Osteoblast (primary cell): ENCODE results near the gene ETDC. TPM values are rescaled to one million over a fixed set of nuclear protein-coding genes. Genes with fewer than 3 reads are reported as not detected.

Source experiments
- DNase-seq: peaks from one replicate; pipeline ENCODE4 v3.0.0; 2011; ENCODE audit warnings: low spot score, mixed read lengths; ENCODE audit not compliant: insufficient read length; ENCODE audit errors: missing footprints
- H2AFZ ChIP-seq: 2 replicates; pipeline ENCODE4 v1.6.0; 2011; ENCODE audit warnings: mild to moderate bottlenecking, low read length
- H3K27ac ChIP-seq: 2 replicates; pipeline ENCODE4 v1.5.1; 2011; ENCODE audit warnings: mild to moderate bottlenecking, low read depth, low read length, moderate library complexity
- H3K27me3 ChIP-seq: 2 replicates; pipeline ENCODE4 v1.6.0; 2012; ENCODE audit warnings: mild to moderate bottlenecking, control low read depth, inconsistent platforms, low read length, moderate library complexity; ENCODE audit not compliant: insufficient read depth
- H3K36me3 ChIP-seq: 2 replicates; pipeline ENCODE4 v1.5.1; 2011; ENCODE audit warnings: mild to moderate bottlenecking, low read length, control low read depth, moderate library complexity; ENCODE audit not compliant: insufficient read depth
- H3K4me1 ChIP-seq: 2 replicates; pipeline ENCODE4 v1.5.1; 2011; ENCODE audit warnings: mild to moderate bottlenecking, low read length, control low read depth, moderate library complexity; ENCODE audit not compliant: insufficient read depth
- H3K4me2 ChIP-seq: 2 replicates; pipeline ENCODE4 v1.6.0; 2011; ENCODE audit warnings: mild to moderate bottlenecking, low read length; ENCODE audit not compliant: insufficient read depth
- H3K4me3 ChIP-seq: fragments of 200-600 bp; sonication (generic); 3 replicates; pipeline ENCODE4 v1.5.1; 2012; ENCODE audit warnings: mild to moderate bottlenecking, low read length, inconsistent platforms; ENCODE audit not compliant: insufficient read depth
- H3K79me2 ChIP-seq: 2 replicates; pipeline ENCODE4 v1.6.0; 2012; ENCODE audit warnings: mild to moderate bottlenecking, low read length, control low read depth, inconsistent platforms; ENCODE audit not compliant: insufficient read depth
- H3K9me3 ChIP-seq: 2 replicates; pipeline ENCODE4 v1.5.1; 2011; ENCODE audit warnings: low read depth, low read length, control low read depth
- H4K20me1 ChIP-seq: 2 replicates; pipeline ENCODE4 v1.6.0; 2012; ENCODE audit warnings: mild to moderate bottlenecking, low read length, control low read depth; ENCODE audit not compliant: insufficient read depth
- total RNA-seq: library from RNA; depleted of rRNA; stranded (reverse); fragments of >200 nt; gene quantifications from 2 replicates; pipeline ENCODE4 v1.2.3, GENCODE V29; 2012
- TF ChIP-seq, protein P1 (sequence below): IDR thresholded peaks from 2 replicates; pipeline ENCODE4 v1.5.1; 2011; ENCODE audit warnings: mild to moderate bottlenecking, low read depth, low read length, moderate library complexity; ENCODE audit errors: extremely low read depth

Gene ETDC
- total RNA-seq, 1 donor = not detected

DNA sequence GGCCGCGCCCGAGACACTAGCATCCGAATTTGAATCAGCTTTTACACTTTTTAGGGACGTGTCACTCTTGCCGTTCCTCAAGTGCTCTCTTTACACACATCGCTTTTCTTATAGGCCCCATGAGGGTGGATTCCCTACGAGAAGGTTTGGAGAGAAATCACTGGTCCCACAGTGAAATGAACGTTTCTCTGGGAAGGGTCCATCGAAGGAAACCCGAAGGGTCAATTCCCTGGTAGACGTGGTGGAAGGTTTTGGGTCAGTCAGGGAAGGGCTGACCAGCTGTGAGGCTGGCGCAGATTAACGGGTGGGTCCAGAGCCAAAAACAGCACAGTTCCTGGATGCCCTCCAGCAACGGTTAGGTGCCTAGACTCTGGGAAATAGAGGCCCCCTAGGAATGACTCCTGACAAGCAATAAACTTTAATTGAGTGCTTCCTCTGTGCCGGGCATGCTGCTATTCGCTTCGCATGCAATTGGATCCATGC is 35.9 kb downstream of the ETDC start:
- Histone ChIP-seq H2AFZ (peak overlapping the region; percentile 67), H3K27me3 (no peaks in the 10 kb centered on the region), H3K36me3 (peaks cover 9% of the 10 kb centered on the region), H3K4me1 (peaks cover 18% of the 10 kb centered on the region), H3K4me2 (peak overlapping the region; percentile 90), H4K20me1 (peaks cover 12% of the 10 kb centered on the region), H3K79me2 (peaks cover 28% of the 10 kb centered on the region), H3K4me3 (peak overlapping the region; percentile 82), H3K27ac (peak overlapping the region; percentile 97), H3K9me3 (no peaks in the 10 kb centered on the region)
- DNase-seq = peak; percentile 79
- TF ChIP-seq, protein P1, sequence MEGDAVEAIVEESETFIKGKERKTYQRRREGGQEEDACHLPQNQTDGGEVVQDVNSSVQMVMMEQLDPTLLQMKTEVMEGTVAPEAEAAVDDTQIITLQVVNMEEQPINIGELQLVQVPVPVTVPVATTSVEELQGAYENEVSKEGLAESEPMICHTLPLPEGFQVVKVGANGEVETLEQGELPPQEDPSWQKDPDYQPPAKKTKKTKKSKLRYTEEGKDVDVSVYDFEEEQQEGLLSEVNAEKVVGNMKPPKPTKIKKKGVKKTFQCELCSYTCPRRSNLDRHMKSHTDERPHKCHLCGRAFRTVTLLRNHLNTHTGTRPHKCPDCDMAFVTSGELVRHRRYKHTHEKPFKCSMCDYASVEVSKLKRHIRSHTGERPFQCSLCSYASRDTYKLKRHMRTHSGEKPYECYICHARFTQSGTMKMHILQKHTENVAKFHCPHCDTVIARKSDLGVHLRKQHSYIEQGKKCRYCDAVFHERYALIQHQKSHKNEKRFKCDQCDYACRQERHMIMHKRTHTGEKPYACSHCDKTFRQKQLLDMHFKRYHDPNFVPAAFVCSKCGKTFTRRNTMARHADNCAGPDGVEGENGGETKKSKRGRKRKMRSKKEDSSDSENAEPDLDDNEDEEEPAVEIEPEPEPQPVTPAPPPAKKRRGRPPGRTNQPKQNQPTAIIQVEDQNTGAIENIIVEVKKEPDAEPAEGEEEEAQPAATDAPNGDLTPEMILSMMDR = no peak

DNA sequence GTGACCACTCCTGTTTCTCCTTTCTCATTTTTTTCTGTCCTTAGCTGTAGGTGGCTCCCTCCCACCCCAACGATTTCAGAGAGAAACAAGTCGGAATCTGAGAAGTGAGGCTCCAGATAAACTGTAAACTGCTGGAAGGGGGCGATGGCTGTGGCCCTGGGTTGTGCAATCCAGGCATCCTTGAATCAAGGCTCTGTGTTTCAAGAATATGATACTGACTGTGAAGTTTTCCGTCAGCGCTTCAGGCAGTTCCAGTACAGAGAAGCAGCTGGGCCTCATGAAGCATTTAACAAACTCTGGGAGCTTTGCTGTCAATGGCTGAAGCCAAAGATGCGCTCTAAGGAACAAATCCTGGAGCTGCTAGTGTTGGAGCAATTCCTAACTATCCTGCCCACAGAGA is 37.7 kb downstream of the ETDC start:
- no peak overlapping the region for H2AFZ ChIP-seq
- H3K27ac ChIP-seq = no peak overlapping the region
- no peak overlapping the region for H3K4me3 ChIP-seq
- no peaks in the 10 kb centered on the region for H3K27me3 ChIP-seq
- H3K4me1 ChIP-seq = peaks cover 10% of the 10 kb centered on the region
- H3K9me3 ChIP-seq = no peaks in the 10 kb centered on the region
- H3K36me3 ChIP-seq = peaks cover 9% of the 10 kb centered on the region
- TF ChIP-seq, protein P1 = no peak
- DNase-seq = no peak
- H3K4me2 ChIP-seq = no peak overlapping the region
- H4K20me1 ChIP-seq = peaks cover 8% of the 10 kb centered on the region
- H3K79me2 ChIP-seq = peaks cover 11% of the 10 kb centered on the region

DNA sequence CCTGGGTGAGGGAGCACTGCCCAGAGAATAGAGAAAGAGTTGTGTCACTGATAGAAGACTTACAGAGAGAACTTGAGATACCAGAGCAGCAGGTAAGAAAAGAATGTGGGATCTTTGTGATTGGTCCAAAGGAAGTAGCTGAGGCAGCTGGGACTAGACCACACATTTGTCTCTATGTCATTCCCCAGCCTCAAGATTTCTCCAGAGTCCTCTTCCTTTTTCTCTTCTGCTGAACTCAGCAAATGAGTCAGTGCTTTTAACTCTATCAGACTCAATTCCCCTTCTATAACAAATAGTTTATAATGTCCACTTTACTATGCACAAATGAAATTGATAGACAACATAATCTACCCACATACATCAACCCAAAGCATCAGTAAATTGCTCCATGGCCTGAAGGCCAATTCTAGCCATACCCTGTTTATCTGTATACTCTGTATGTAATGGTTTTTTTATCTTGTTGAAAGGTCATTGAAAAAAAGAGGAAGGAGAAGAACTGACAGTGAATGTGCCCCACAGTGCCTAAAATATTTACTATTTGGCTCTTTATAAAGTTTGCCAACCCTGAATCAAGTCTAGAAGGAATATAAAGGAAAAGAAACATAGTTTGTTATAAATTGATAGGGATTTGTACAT is 38.2 kb downstream of the ETDC start:
- DNase-seq = no peak
- peaks cover 9% of the 10 kb centered on the region for H3K36me3 ChIP-seq

DNA sequence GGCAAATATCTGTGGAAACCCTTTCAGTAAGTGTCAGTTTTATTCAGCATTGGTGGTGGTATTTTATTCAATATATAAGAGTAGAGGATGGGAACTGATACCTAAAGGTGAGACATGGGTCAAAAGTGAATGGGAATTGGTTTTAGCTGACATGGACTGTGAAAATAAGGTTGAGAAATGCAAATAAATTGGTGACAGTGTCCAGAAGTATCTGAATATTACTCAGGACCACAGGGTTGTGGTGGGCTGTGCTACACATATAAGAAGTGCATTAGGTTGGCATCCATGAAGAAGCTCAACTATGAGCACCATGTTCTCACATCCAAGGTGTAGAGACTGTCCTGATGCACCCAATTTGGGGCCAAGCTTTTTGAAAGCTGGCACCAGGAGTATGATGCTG is 45.0 kb downstream of the ETDC start:
- H3K4me3 ChIP-seq = no peak overlapping the region
- no peak overlapping the region for H3K27ac ChIP-seq
- H4K20me1 ChIP-seq = no peaks in the 10 kb centered on the region
- peaks cover 2% of the 10 kb centered on the region for H3K9me3 ChIP-seq
- H3K36me3 ChIP-seq = peaks cover 4% of the 10 kb centered on the region
- no peaks in the 10 kb centered on the region for H3K4me1 ChIP-seq
- H3K4me2 ChIP-seq = no peak overlapping the region
- H2AFZ ChIP-seq = no peak overlapping the region
- H3K79me2 ChIP-seq = no peaks in the 10 kb centered on the region
- TF ChIP-seq, protein P1 = no peak
- DNase-seq = no peak
- H3K27me3 ChIP-seq = no peaks in the 10 kb centered on the region

More for the DNA sequence above, 38.2 kb downstream of the ETDC start:
- Histone ChIP-seq H4K20me1 (peaks cover 2% of the 10 kb centered on the region), H3K27ac (no peak overlapping the region), H3K9me3 (no peaks in the 10 kb centered on the region), H3K4me3 (no peak overlapping the region), H3K27me3 (no peaks in the 10 kb centered on the region), H3K4me1 (peaks cover 7% of the 10 kb centered on the region), H2AFZ (no peak overlapping the region), H3K4me2 (no peak overlapping the region), H3K79me2 (peaks cover 6% of the 10 kb centered on the region)
- TF ChIP-seq, protein P1 = no peak

Other genes starting within 250 kb of the ETDC start
- gene SMIM10L2B, start 210.8 kb upstream of the ETDC start, total RNA-seq = 1.8 and 2.5 TPM in 2 replicates
- not detected in 2 replicates for gene ETDB, start 189.0 kb upstream of the ETDC start, total RNA-seq
- gene CT55, start 138.1 kb upstream of the ETDC start, total RNA-seq = not detected in 2 replicates
- not detected in 2 replicates for gene ETDA, start 57.4 kb upstream of the ETDC start, total RNA-seq
- 7.7 and 8.3 TPM in 2 replicates for gene ZNF75D, start 34.6 kb downstream of the ETDC start, total RNA-seq
- gene ZNF449, start 35.3 kb downstream of the ETDC start, total RNA-seq = 11.6 and 14.7 TPM in 2 replicates
- gene SMIM10L2A, start 112.5 kb downstream of the ETDC start, total RNA-seq = under 0.01 and 0.29 TPM in 2 replicates
- 4.4 and 4.7 TPM in 2 replicates for gene INTS6L, start 211.2 kb downstream of the ETDC start, total RNA-seq